HG03457 (cell line): ENCODE measurements around the gene RAPGEF5.

Experiments used
- ATAC-seq: cut with Tn5 transposase; IDR thresholded peaks from one replicate; pipeline ENCODE4 v1.9.1; 2021; ENCODE audit warnings: moderate number of reproducible peaks; ENCODE audit not compliant: unreplicated experiment

RAPGEF5 gene

DNA sequence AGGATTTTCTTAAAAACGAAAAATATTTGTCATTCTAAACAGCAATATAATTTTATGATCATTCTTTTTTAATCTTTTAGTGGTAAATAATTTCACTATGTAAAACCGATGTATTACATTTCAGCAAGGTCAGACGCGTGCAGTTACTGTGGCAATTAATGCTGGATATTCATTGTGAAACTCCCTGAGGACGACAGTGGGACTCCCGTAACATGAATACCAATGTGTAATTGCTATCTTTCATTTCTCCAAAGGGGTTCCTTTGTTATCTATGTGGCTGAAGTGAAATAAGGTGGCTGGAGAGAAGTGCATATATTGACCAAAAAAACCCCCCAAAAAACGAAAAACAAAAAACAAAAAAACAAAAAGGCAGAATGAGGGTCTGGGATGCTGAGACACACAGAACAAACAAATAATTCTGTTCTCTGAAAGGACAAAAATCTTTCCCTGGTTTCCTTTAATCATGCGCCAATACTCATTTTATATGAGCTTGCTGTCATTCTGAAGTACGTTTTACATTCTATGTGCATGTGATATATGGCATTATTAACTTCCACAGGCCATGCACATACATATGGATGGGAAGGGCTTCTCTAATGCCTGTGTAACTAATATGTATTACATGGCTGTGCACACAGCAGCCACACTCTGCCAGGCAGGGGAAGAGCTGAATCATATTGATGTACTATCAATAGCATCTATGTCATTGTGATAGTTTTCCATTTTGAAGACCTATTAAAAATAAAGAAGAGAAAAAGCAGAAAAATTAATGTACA, 161.4 kb downstream of the RAPGEF5 start:
- ATAC-seq: no peak

GRCh38 chr7:22194658-22195273, 162.2 kb downstream of the RAPGEF5 start:
- no peak for ATAC-seq

DNA sequence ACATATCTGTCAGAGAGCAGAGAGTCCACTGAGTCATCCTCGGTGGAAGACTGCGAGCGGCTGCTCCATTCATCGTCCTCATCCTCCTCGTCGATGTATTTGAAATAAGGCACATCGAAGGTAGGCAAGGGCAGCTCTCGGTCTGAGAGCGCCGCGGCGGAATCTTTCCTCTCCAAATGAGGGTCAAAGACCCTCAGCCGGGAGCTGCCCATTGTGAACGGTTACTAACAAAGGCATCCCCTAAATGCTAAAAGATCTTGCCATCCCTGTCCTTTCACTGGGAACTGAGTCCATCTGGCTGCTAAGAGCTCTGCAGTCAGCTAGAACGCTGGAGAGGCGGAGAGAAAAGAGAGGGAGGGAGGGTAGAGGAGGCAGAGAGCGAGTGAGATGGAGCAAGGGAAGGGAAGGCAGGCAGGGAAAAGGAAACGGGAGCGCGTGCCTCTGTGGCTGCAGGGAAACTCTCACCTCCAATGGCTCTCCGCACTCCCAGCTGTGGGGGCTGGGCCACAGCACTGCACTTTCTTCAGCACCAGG, 163.4 kb downstream of the RAPGEF5 start:
- ATAC-seq: no peak

DNA sequence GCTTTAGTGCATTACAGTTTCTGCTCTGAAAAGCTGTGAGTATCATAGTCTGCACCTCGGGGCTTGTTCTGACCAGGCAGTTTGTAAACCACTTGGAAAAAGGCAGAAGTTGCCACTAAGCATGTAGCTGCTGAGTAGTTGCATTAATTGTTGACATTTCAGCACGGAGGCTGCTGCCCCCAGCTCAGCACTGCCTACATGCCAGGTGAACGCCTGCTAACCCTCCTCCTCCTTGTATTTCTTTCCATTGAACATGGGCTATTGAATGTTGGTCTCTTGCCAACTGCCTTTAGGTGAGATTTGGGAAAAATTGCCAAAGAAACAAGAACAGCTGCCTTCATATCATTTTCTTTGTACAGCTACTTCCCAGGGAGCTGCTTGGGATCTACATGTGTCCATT, 164.2 kb downstream of the RAPGEF5 start:
- ATAC-seq: no peak

DNA sequence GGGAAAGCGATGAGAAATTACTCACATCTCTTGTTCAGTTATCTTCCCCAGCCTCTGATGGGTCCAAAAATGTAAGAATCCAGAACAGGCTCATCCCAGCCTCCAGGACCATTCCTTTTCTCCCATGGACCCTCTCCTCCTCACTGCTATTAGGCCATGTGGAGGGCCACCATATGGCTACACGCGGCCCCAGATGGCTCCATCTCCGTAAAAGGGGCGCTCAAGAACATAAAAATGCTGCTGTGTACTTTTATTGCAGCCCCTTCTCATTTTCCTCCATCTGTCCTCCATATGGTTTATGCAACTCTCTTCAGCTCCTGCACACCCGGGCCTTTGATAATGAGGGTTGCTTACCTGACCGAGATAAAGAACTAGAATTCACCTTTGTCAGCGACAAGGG, 166.2 kb downstream of the RAPGEF5 start:
- no peak for ATAC-seq

DNA sequence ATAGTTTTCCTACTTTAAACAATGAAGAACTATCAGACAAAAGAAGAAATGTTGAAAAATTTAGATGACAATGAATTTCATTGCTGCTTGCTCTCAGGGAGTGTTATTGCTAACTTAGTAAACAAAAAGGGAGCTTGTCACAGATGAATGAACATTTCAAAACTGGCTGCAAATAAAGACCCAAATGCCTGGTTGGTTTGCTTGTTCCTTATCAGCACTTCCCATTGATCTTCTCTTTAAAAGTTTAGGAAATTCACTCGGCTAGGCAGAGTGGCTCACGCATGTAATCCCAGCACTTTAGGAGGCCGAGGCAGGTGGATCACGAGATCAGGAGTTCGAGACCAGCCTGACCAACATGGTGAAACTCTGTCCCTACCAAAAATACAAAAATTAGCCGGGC, 167.2 kb downstream of the RAPGEF5 start:
- ATAC-seq: no peak

GRCh38 chr7:22189230-22189629, 167.7 kb downstream of the RAPGEF5 start:
- no peak for ATAC-seq

DNA sequence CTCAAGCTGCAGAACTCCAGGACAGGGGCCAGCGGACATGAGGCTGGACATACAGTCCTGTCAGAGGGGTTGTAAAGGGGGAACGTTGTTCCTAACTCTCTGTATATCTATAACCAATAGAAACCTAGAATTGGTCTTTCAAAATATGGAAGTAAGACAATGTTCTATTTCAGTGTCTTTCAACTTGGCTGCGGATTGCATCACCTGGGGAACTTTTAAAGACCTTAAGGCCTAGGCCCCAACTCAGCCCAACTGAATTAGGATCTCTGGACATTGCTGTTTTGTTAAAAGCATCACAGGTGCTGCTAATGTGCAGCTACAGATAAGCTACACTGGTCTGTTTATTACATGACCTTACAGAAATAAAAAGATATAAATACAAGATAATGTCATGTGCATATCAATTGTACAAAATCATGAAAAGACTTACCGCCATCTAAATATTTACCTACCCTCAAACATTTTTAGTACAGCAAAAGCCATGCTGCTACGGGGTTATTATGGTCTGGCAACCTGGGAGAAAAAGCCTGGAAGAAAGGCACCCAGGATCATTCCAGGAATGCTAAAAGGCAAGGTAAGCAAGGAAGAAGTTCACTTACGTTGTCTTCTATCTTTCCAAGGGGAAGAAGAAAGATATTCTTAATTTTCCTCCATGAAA, 169.1 kb downstream of the RAPGEF5 start:
- no peak for ATAC-seq

DNA sequence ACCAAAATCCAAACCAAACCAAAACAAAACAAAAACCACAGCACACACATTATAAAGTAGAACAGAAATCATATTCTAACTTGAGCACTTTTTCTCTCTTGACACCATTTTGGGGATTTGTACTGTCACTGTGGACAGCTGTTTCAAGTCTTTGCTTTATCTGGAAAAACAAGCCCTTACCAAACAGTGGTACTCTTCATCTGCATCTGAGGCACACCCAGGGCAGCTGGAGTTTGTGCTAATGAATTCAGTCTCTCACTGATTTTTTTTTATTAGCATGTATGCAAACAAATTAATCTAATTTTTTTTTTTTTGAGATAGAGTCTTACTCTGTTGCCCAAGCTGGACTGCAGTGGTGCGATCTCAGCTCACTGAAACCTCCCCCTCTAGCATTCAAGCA, 171.4 kb downstream of the RAPGEF5 start:
- no peak for ATAC-seq

GRCh38 chr7:22184549-22185199, 172.3 kb downstream of the RAPGEF5 start:
- ATAC-seq: no peak

GRCh38 chr7:22183522-22184280, 173.3 kb downstream of the RAPGEF5 start:
- ATAC-seq: no peak

GRCh38 chr7:22182149-22182548, 174.8 kb downstream of the RAPGEF5 start:
- no peak for ATAC-seq

GRCh38 chr7:22181663-22182062, 175.3 kb downstream of the RAPGEF5 start:
- ATAC-seq: no peak

DNA sequence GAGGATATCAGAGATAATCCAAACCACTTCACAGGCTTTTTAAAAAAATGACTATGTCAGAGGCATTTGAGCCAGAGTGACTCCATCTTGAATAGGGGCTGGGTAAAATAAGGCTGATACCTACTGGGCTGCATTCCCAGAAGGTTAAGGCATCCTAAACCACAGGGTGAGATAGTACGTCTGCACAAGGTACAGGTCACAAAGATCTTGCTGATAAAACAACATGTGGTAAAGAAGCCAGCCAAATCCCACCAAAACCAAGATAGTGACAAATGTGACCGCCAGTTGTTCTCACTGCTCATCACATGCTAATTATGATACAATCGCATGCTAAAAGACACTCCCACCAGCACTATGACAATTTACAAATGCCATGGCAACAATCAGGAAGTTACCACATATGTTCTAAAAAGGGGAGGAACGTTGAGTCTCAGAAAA, 177.5 kb downstream of the RAPGEF5 start:
- no peak for ATAC-seq

DNA sequence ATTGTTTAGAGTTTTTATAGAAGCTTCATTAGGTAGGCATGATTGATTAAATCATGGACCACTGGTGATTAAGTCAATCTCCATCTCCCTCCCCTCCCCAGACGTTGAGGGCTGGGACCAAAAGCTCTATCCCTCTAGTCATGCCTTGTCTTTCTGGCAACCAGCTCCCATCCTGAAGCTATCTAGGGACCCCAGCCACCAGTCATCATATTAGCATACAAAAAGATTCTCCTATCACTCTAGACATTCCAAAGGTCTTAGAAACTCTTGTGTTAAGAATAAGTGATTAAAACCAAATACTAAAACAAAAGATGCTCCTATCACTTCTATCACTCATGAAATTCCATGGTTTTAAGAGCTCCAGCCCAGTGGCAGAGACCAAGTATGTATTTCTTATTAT, 178.2 kb downstream of the RAPGEF5 start:
- no peak for ATAC-seq

DNA sequence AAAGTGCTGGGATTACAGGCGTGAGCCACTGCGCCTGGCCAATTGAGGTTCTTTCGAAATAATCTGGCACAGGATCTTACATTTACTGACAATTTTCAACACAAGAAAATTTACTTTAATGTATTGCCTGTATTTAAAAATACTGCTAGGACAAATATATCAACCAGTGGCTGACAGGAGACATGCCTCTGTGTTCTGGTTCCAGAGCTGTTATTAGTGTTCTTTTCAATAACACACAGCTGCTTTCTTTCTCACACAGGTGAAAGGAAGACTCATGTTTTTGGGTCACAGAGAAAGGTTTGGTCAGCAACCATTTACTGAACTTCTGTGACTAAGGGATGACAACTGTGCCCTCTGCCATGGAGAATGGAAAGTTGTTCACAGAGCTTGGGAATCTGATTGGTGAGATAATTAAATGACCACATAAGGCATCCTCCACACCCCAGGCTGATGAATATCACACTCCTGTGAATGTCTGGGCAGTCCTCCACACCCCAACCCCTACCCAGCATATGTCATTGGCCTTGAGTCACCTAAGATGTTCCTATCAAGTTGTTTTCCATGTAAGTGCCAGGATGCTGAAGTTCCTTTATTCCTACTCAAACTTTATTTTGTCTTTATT, 180.1 kb downstream of the RAPGEF5 start:
- ATAC-seq: no peak

GRCh38 chr7:22174574-22174953, 182.4 kb downstream of the RAPGEF5 start:
- no peak for ATAC-seq

DNA sequence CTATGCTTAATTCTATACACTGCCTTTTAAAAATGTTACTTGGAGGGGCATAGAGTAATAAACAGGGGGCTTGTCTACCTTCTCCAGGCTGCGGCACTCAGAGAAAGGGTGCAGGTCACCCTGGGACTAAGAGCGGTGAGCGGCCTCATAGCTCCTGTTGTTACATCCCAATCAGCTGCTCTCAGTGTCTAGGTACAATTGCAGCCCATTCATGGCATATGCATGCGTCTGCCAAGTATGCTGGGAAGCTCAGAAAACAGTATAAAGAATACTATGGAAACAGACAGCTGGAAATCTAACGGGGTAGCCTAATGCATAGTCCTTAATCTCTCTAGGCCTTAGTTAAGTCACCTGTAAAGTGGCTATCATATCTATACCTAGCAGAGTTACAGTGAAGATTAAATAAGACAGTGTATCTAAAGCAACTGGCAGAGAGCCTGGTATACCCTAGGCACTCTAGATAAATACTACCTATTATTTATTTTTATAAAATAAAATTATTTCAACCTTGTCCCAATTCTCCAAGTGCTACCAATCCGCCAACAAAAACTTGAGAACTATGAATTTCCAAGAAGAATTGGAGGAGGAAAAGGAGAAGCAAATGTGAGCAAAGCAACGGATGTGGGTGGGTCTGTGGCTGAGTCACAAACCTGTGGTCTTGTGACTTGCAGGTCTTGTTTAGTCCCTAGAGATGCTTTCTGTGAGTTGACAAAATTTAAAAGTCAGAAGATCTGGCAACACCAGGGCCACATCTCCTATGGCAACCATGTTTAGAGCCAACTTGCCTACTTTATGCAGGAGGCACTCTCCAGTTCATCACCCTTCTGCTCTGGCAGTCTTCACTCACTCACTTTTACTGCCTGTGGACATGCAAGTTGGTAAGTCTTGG, 183.0 kb downstream of the RAPGEF5 start:
- ATAC-seq: peak; percentile 92

- no peak for ATAC-seq
Measured at GRCh38 chr7:22168129-22168634, 188.8 kb downstream of the RAPGEF5 start.
